D721Med (cell line): ENCODE measurements around the gene ERICH2.

ENCODE experiments used
- DNase-seq: peaks from one replicate; pipeline ENCODE4 v3.0.0; 2011; ENCODE audit warnings: low spot score; ENCODE audit not compliant: insufficient read length
- FAIRE-seq: peaks from 2 replicates; lab custom pipeline; 2011; peaks lifted over from hg19 to GRCh38; lab: Jason Lieb, UNC
- TF ChIP-seq, protein P1 (sequence below): IDR thresholded peaks from 2 replicates; pipeline ENCODE4 v1.5.1; 2012; ENCODE audit warnings: mild to moderate bottlenecking, control low read depth; ENCODE audit not compliant: insufficient read depth; ENCODE audit errors: missing control alignments

ERICH2 gene

DNA sequence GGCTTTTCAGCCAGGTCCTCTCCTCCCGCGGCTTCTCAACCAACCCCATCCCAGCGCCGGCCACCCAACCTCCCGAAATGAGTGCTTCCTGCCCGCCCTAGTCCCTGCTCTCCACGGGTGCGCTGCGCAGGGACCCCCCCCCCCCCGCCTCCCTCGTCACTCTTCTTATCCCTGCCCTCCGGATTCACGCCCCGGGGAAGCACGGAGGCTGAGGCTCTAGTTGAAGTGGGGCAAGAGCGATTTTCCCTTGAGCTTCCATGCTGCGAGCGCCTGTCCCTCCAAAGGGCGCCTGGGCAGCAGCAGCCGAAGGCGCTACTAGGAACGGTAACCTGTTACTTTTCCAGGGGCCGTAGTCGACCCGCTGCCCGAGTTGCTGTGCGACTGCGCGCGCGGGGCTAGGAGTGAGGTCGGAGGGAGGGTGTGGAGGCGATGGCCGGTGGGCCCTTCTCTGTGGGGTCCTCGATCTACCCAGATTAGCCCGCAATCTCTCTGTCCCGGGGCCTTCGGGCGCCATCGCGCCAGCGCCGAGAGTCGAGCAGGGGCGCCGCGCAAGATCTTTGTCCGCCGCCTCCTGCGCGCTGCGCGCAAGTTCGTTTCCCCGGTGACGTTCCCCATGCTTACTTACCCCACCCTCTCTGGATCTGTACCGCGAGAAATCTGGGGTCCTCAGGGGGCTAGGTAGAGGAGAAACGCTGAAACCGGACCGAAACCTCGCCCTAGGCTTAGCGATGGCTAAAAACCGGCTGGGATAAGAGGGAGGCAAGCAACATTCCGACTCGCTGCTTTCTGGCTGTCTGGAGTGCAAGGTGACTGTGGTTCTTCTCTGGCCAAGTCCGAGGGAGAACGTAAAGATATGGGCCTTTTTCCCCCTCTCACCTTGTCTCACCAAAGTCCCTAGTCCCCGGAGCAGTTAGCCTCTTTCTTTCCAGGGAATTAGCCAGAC, 47.2 kb downstream of the ERICH2 start:
- TF ChIP-seq, protein P1, sequence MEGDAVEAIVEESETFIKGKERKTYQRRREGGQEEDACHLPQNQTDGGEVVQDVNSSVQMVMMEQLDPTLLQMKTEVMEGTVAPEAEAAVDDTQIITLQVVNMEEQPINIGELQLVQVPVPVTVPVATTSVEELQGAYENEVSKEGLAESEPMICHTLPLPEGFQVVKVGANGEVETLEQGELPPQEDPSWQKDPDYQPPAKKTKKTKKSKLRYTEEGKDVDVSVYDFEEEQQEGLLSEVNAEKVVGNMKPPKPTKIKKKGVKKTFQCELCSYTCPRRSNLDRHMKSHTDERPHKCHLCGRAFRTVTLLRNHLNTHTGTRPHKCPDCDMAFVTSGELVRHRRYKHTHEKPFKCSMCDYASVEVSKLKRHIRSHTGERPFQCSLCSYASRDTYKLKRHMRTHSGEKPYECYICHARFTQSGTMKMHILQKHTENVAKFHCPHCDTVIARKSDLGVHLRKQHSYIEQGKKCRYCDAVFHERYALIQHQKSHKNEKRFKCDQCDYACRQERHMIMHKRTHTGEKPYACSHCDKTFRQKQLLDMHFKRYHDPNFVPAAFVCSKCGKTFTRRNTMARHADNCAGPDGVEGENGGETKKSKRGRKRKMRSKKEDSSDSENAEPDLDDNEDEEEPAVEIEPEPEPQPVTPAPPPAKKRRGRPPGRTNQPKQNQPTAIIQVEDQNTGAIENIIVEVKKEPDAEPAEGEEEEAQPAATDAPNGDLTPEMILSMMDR = no peak
- no peak for DNase-seq
- FAIRE-seq = no peak

DNA sequence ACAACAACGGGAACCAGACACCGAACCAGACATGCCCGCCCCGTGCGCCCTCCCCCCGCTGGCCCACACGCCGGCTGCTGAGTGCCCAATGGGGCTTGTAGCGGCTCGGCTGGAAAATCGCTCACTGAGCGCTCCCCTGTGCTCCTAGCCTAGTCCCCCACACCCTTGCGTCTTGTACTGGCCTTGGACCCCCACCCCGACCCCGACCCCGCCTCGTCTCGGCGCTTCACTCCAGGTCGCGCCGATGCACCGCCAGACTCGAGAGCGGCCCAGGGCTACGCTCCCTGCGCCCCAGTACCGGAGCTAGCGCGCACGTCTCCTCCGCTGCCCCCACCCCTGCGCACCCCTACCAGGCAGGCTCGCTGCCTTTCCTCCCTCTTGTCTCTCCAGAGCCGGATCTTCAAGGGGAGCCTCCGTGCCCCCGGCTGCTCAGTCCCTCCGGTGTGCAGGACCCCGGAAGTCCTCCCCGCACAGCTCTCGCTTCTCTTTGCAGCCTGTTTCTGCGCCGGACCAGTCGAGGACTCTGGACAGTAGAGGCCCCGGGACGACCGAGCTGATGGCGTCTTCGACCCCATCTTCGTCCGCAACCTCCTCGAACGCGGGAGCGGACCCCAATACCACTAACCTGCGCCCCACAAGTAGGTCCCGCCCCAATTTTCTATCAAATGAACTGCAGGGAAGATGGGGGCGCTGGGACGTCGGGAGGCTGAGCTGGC, 48.0 kb downstream of the ERICH2 start:
- DNase-seq (no peak), FAIRE-seq (no peak)
- TF ChIP-seq, protein P1 = no peak

DNA sequence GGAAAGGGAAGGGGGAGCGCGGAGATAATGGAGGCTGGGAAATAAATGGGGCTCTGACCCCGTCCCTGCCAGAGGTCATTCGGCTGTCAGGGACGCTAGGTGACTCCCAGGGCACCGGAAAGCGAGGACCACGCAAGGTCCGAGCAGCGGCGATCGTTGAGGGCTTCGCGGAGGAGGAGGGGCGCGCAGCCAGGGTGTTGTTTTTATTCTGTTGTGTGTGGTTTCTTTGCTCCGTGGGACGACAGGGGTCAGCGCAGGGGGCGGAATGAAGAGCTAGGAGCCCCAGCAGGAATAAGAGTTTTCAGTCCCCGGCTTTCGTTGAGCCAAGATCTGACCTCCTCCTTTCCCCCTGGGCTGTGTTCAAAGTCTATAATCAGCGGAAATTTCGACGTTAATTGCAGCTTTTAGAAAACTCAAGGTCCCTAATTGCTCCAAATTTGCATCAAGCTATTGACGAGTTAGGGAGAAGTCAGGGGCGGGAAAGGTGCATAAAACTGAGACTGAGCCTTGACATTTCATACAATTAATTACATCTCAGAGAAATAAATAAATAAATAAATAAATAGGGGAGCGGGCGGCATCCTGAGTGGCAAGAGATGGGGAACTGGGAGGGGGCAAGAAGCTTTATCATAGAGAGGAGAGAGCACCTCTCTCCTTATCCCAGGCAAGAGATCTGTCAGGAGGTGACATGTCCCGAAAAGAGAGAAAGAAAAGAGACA, 48.7 kb downstream of the ERICH2 start:
- DNase-seq (no peak), FAIRE-seq (no peak)
- TF ChIP-seq, protein P1 = no peak

DNA sequence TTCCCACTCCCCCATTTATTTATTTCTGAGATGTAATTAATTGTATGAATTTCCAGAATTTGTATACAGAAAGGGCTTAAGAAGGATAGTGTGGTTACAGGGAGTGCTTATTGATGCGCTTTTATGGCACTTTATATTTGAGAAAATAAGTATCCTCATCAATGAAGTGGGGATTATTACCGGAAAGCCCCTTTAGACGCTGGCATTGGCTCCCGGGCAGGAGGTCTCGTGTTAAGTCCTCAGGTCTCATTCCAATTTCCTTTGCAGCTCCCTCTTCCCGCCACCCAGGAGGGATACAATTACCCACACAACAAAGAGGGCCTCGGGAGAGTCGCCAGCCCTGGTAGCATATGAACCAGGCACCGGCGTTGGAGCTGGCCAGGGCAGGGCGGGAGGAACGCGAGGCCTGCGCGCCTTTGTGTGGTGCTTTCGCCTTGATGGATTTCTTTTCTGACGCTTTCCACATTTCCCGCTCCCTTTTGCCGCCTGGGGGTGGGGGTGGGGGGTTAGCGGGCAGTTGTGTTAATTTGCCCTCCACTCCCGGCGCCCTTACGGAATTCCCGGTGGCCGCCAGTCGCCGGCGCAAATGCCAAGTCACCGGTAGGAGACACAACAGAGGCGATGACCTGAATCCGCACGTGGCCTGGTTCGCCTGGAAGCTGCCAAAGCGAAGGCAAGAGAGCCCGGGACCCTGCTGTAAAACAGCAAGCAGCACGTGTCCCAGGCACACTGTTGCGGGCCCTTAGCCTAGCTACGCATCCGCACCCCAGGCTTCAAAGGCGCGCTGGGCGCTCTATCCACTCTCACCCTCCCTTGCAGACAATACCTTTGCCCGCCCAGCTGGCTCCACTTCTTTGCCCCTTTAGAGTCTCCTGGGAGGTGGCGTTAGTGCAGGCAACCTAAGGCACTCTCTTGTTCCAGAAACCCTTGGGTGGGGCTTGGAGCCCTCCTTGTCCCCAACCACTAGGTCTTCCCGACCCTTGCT, 49.8 kb downstream of the ERICH2 start:
- TF ChIP-seq, protein P1 = no peak
- DNase-seq = no peak
- no peak for FAIRE-seq

DNA sequence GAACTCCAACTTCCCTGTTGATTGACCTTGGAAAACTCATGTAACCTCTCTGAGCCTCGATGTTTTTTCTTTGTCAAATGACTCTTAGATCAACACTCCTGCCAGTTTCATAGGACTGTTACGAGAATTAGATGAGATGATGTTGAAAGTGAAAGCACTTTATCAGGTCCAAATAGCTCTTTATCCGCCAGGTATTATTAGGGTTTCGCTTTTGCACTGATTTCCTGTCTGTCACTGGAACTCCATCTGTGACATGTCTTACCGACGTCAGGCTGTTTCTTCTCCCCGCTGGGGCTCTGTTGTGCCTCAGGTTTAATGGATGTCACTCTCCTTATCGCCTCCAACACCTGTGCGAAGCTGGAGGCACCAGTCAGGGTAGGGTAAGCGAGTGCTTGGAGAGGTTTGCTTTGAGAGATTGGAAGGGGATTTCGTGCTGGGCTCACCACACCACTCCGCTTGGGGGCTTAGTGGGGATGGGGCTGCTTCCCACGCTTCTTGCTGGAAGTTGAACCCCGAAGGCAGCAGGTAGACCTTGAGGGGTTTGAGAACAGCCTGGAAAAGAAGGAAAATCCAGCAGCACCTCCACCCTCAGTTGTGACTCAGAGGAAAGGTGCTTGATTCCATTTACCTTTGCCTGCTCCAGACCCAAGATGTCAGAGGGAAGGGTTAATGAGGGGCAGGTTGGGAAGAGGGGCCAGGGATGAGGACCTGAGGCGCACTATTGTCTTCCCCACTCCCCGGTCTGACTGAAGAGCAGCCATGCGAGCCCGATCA, 50.8 kb downstream of the ERICH2 start:
- FAIRE-seq = no peak
- no peak for DNase-seq
- TF ChIP-seq, protein P1 = no peak
